ENCODE results near the gene ITIH5.

ITIH5 gene

DNA sequence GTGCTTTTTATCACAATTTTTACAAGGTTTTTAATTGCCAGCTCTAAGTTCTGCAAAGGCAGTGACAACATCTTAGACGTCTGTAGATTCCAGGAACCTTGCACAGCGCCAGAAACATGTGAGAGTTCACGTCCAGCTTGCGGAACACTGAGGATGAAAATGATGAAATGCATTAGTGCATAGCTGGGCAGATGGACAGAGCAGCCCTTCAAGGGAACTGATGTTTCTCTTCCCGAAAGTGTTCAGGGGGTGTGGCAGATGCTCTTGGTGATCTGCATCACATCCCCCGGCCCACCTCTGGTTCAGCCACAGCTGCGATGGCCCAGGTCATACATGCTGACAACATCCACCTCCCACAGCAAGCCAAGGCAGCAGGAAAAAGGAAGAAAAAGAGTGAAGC is 40.9 kb downstream of the ITIH5 start:
- no peak for DNase-seq

DNA sequence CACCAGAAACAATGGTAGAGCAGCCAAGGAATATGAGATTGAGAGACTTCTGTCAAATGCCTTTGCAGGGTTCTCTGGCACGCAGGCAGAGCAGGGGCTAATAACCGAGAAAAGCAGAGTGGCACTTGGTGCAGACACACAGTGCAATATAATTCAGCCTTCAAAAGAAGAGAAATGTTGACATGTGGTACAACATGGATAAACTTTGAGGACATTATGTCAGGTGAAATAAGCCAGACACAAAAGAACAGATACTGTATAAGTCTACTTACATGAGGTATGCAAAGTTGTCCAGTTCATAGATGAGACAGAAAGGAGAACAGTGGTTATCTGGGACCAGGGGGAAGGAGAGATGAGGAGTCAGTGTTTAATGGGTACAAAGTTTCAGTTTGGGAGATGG is 41.8 kb downstream of the ITIH5 start:
- no peak for DNase-seq

DNA sequence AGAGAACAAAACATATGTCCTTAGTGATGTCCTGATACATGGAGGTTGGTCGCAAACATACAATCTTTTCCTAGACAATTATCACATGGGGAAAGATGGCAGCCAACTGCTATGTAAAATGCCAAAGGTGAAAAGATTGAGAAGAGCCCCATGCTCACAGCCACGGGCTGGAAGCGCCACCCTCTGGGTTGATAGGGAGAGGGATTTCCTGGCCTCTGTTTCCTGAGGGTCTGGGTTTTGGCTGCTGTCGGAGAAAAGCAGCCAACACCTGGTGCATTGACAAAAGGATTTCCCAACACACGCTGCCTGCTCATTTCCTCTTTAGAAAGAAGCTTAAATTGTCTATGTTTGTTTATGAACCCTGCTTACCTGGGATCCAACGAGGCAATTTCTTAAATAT is 43.8 kb downstream of the ITIH5 start:
- no peak for DNase-seq

DNA sequence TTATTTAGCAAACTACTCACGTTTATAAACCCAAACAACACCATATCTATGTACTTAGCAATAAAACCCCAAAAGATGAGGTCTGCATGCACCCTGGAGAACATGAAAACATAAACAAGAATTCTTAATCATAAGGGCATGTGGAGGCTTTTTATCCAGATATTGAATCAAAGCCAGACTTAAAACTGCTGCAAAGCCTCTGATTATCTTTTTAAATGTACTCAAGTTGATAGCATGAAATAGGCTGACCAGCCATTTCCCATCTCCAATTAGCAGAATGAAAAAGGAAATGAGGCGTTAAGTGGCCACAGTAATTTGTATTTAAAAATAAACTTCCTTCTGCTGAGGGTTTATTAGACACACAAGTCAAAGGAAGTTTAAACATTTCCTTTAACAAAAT is 48.3 kb downstream of the ITIH5 start:
- DNase-seq = no peak

- DNase-seq = no peak
Observed at GRCh38 chr10:7611909-7612308, 54.9 kb downstream of the ITIH5 start.

- DNase-seq = no peak
Observed at GRCh38 chr10:7610651-7611389, 55.9 kb downstream of the ITIH5 start.

DNA sequence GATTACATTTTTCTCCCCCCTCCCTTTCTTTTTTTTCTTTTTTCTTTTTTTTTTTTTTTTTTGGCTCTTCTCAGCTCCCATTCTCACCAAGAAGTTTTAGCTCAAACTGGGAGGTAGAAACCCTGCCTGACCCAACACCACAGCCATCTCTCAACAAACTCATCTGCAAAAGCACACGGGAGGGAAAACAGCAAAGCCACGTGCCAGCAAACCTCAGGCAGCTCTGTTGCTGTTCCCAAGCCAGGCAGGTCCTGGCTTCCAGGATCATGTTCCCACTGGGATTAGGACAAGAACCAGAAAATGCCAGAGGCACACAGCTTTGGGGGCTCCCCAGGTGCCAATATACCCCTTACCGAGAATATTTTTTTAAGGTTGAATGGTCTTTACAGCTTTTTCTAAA is 56.7 kb downstream of the ITIH5 start:
- DNase-seq = no peak

DNA sequence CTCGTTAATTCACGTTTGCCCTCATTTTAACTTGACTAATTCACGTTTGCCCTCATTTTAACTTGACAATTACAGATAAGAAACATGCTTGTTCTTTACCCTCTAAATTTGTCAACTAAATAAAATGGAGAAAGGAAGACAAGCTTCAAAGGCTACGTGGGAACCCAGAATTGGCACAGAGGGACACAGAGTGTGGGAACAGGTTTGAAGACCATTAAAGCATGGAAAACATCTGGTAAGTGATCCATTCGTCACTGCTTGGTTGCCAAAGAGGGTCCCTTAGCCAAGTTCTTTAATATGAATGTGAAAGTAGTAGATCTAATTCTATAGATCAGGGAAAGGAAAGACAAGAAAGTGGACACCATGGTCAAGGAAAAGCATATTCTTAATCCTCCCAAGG is 57.2 kb downstream of the ITIH5 start:
- DNase-seq = no peak

DNA sequence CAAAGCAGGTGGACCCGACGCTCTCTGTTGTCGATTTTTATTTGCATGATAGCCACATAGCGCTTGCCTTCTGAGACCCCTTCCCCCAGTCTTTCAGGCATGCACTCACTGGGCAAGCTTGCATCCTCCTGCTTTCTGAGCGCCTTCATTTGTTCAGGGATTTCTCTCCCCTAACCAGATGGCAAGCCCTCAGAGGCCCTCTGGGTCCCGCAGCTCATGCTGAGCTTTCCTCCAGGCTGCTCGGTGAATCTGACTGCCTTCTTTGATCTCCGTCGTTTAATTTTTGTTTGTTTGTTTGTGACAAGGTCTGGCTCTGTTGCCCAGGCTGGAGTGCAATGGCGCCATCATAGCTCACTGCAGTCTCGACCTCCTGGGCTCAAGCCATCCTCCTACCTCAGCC is 58.8 kb downstream of the ITIH5 start:
- DNase-seq = no peak

- no peak for DNase-seq
Observed at GRCh38 chr10:7606951-7607404, 59.8 kb downstream of the ITIH5 start.

GRCh38 chr10:7605565-7606295 is 61.0 kb downstream of the ITIH5 start:
- DNase-seq = no peak

GRCh38 chr10:7601023-7601656 is 65.6 kb downstream of the ITIH5 start:
- DNase-seq = no peak

DNA sequence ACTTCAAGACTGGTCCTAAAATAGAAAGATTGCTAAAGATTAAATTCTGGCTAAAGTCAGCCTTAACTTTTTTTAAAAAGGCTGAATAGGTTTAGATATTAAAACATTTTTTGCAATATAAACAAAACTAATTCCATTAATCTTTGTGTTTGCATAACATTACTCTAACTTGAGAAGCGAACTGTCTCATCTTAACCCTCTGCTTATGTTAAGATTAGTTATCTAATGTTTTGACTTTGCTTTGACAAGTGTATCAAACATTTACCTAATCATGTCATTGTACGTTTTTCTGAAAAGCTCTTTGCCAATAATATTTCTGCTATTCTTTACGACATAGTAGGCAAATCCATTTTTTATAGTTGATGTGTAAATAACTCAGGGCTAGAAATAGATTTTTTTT is 68.0 kb downstream of the ITIH5 start:
- DNase-seq = no peak

GRCh38 chr10:7596356-7596755 is 70.4 kb downstream of the ITIH5 start:
- DNase-seq = no peak

DNA sequence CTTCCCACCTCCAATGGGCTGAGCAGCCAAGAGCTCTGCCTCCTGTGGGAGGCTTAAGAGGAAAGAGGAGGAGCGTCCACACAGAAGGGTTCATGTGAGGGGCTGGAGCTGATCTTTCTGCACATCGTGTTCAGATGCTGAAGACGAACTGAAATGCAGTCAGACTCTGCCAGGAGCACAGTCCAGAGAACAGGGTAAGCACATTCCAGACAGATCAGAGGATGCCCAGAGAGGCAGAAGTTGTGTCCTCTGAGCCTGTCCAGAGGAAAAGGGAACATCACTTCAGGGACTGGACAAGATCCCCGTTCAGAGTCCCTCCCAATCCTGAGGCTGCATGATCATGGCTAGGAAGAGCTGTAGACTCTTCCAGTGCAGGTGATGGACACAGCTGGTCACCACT is 72.9 kb downstream of the ITIH5 start:
- DNase-seq = no peak

- no peak for DNase-seq
Observed at GRCh38 chr10:7593063-7593462, 73.7 kb downstream of the ITIH5 start.

GRCh38 chr10:7592627-7593026 is 74.1 kb downstream of the ITIH5 start:
- no peak for DNase-seq

DNA sequence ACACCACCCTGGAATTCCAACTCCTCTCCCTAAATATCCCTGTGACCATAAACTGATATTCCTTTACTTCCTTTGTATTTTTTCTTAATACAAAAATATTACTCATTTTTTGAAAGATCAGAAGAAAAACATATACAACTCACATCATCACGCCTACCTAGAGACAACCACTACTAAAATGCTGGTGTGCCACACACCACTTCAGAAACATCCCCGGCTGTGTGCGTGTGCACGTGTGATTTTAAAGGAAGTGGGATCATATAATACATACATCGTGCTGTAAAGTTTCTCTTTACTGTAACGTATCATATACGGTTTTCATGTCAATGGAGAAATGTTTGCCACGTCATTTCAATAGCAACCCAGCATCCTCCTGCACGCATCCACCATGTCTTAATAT is 76.5 kb downstream of the ITIH5 start:
- no peak for DNase-seq

DNA sequence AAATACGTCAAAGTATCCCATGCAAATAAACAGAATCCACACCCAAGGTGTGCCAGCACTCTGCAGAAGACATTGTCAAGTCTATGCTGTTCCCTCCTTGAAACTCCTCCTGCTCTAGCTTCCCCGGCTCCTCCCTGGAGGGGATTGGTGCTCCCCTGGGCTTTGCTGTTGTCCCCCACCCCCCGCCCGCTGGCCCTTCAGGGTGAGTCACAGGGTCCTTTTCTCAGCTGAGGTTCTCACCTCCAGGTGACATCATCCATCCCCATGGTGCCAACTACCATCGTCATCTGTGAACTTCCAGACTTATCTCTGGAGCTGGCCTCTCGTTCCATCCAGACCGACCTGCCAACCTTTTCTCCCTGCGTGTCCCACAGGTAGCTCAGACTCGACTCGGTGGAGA is 77.0 kb downstream of the ITIH5 start:
- no peak for DNase-seq

DNA sequence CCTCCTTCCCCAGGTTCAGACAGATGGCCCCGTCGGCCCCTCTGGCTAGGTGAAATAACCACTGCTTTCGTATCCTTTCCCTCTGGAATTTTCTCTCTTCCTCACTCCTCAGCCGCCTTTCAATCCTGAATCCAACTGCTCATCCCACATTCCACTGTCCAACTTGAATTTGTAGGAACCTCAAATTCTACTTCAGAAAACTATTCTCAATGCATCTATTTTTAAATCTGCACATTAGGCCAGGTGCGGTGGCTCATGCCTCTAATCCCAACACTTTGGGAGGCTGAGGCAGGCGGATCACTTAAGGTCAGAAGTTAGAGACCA is 78.9 kb downstream of the ITIH5 start:
- no peak for DNase-seq

DNA sequence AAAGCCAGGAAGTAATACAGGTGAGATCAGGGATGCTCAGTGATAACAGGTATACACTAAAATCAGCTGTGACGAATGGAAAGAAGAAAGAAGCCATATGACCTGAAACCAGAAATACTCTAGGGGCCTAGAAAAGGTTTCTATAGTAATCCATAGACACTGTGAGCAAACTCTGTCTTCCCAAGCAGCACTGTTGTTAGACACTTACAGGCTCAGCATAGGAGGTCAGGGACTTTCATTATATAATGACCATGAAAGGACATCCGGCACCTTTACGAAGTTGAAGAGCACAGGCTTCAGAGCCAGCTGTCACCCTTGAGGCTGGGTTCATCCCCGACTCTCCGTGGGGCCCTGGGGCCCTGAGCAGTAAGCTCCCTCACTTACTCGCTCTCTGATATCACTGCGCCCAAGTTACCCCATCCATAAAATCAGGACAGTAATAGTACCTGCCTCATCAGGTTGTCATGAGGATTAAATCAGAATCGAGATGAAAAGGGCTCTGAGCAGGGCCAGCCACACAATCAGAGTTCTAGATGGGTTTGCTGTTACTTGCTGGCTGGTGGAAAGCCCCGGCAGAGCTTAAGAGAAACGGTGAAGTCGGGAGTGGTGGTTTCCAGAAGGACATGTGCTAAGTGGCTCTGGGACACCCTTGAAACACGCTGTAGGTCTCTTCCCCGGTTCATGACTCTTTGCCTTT is 79.5 kb downstream of the ITIH5 start:
- DNase-seq = no peak

GRCh38 chr10:7585228-7585627 is 81.5 kb downstream of the ITIH5 start:
- no peak for DNase-seq

DNA sequence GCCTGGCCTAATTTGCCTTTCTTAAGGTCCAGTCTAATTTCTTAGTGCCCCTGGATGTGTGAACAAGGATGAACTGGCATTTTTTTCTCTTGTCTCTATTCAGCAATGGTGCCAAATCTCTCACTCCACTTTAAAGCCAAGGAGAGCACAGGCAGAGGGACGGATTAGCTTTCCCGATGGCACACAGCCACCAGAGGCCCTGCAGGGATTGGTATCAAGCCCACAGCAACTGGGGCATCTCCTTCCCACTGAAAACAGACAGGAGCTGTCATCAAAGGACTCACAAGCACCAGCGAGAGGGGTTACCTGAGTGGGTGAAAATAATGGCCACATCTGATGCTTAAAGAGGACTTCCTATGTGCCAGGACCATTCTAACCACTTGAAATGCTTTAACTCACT is 83.1 kb downstream of the ITIH5 start:
- DNase-seq = no peak

DNA sequence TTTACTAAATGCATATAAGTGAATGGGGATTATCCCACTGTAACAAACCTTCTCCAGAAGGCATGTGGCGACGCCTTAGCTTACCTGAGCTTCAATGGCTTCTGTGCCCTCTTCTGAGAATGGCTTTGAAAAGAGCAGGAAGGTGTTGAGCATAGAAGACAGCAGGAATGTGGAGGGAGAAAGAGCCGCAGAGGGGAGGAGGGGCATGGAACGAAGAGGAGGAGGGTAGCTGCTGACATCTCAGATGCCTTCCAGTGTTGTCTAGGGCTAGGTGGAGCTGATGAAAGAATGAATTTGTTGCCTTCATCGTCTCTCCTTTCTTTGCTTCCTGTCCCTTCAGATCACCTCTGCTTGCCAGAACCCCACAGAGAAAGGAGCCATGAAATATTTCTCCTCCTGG is 86.2 kb downstream of the ITIH5 start:
- no peak for DNase-seq
